HTR-8/SVneo (cell line): ENCODE measurements around the gene DNAH10.
A peak's percentile ranks its signal among the peaks of the same experiment; 100 is the strongest.

Experiments used
- DNase-seq: peaks from one replicate; pipeline ENCODE4 v3.0.0; 2011; ENCODE audit warnings: low spot score, mixed read lengths; ENCODE audit not compliant: insufficient read length
- FAIRE-seq: peaks from 2 replicates; lab custom pipeline; 2011; peaks lifted over from hg19 to GRCh38; lab: Jason Lieb, UNC

Gene DNAH10

DNA sequence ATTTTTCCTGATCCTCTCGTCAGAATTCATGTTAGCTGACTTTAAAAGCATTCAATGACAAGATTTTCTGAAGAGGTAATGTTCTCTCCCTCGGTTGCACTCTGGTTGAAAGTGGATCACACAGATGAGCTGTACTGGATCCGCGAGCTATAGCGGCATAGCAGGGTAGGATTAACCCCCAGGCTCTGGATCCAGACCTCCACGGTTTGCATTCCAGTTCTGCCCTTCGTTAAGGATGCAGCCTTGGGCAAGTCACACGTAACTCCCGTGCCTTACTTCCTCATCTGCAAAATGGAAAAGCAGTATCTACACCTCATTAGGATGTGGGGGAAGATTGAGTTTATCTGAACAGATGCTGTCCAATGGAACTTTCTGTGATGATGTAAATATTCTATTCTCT, 196.8 kb downstream of the DNAH10 start:
- DNase-seq (no peak), FAIRE-seq (no peak)

DNA sequence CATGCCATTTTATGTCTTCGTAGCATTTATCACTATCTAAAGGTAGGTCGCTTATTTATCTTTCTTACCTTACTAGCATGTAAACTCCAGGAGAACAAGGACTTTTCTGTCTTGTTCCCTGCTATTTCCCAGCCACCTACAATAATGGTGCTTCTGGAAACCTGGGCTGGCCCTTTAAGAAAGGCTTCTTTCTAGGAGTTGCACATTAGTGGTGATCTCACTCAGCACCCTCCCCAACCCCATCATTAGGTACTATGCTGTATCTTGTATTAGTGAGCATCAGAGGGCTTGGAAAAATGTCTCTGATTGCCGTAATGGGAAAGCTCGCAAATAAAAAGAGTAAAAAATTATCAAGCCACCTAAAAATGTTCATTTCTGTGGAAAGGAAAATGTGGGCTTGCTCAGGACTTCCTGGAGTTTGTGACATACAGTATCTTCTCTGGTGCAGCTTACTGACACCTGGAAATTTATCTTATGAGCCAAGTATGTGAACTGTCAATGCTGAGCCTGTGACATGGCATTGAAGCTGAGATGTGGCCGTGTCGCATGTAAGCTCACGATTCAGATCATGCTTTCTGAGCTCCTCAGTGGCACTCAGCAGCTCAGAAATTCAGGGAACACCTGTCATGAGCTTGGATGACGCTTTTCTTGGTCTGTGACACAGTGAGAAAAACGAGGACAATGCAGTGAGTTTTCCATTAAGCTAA, 198.1 kb downstream of the DNAH10 start:
- FAIRE-seq, result no peak
- DNase-seq, result no peak

DNA sequence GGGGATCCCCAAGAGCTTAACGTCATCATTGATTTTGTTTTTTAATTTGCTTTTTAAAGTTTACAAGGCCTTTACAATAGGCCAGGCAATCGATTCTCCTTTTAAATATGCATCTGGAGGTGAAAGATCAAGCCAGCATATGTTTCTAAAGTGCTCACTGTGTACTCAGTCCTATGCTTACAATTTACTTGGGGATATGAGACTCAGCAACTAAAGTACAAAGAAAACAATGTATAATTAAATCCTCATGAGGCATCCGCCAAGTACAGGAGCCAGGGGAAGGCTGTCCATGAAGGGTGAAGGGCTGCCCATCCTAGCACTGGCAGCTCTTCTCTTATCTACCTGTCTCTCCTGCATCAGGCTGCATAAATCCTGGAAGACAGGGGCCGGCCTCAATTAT, 198.8 kb downstream of the DNAH10 start:
- DNase-seq (no peak), FAIRE-seq (no peak)

DNA sequence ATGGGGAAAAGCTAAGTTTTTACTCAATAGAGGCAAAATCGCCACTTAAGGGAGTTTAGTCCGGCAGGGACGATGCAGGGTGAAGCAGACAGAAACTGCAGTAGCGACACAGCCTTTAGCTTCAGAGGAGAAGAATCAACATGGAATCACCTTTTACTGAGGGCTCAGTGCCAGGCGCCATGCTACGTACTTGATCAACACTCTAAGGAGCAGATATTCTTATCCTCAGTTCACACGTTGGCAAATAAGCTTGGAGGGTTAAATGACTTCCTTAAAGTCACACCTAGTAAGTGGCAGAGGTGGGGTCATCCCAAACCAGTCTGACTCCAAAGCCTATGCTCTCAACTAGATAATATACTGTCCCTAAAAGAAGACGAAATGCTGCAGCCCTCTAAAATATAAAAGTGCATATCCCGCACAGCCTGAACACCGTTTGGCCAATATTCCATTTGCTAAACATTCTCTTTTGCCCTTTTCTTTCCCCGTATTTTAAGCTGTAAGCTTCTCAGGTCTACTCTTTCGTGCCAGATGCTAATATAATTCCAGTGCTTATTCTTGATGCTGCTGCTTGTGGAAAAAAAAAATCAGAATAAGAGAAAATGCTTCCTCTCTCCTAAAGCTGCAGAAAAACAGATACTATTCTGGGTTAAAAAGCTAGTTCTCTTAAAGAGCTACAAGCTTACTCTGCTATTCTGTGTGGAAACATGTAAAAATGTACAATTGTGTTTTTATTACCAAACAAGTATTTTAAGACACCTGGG, 199.7 kb downstream of the DNAH10 start:
- FAIRE-seq, result no peak
- DNase-seq, result no peak

DNA sequence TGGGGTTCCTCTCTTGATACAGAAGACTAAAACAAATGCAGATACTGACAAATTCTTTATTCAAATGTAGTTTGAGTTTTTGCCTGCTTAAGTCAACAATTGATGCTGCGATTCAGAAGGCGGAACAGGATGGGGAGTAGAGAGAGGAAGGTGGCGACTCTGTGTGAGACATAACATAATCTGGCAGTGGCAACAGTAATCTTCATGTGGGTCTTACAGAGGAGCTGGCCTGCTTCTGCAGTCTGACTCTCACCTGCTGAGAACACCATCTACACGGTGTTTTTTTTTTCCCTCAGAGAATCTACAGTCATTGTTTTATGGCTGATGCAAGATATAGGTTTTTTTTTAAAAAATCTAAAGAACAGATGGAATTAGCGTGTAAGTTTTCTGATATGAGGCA, 200.4 kb downstream of the DNAH10 start:
- FAIRE-seq (no peak), DNase-seq (no peak)

DNA sequence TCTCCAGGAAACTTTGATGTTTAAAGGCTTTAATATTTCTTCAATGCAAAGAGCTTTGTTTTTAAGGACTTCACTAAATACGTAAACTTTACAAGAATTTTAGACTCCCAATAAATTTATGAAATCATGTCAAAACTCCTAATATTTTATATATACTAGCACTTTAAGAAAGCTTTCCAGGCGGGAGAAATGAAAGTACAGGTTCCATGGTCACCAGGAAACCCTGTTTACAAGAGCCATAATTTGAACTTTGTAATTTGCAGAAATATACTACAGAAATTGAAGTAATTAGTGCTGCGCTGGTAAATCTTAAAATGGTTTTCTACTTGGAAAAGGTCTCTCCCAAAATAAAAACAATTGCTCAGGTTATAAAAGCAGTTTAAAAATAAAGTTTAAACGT, 201.7 kb downstream of the DNAH10 start:
- DNase-seq (no peak), FAIRE-seq (no peak)

DNA sequence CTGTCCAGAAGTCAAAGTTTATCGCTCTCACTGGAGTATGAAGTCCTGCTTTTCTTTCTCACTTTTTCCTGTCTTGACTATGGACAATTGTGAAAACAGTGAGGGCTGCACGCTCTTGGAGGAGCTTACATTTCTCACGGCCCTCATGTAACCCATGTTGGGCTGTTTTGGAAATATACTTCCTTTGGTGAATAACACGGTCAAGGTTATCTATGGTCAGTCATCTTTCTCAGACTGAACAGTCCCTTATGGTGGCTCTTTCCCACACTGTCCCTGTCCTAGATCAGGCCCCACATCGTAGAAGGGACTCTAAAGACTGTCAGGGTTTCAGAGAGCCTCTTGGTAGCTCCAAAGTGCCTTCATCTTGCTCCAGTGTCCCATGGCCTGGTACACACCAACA, 203.3 kb downstream of the DNAH10 start:
- FAIRE-seq (no peak), DNase-seq (no peak)

DNA sequence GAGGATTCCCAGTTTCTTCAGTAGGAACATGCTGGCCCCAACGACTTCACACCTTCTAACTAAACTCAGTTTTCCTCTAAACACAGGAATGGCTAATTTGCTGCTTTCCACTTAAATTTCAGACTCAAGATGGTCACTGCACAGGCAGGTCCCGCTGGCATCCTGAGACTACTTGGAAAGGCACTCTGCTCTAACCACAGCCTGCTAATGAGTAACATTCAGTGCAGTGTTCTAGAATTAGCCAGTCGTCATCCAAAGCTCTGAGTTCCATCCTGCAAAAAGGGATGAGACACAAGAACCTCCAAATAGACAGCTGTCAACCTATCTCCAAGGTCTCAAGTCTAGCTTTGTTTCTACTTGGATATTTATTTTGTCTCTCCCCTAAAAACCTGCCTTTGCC, 204.5 kb downstream of the DNAH10 start:
- DNase-seq, result no peak
- FAIRE-seq, result no peak

DNA sequence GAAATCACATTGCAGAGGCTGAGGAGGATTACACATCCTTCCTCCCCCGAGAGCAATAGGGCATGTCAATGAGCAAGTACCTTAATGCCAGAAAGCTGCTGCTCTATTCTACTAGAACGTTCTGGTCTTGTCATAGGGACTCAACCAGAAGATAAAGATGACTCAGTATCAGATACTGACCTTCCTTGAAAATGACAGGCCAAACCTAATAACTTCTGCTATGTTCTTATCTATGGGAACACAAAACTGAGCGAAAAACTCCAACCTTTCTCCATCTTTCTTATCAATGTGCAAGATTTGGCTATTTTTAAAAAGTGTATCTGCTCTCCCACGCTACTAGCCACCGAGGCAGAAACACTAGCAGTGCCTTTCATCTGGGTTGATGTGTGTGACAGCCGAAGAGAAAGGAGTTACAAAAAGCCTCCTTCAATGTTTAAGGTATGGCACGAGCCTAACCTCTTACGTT, 205.1 kb downstream of the DNAH10 start:
- no peak for FAIRE-seq
- DNase-seq, result no peak

DNA sequence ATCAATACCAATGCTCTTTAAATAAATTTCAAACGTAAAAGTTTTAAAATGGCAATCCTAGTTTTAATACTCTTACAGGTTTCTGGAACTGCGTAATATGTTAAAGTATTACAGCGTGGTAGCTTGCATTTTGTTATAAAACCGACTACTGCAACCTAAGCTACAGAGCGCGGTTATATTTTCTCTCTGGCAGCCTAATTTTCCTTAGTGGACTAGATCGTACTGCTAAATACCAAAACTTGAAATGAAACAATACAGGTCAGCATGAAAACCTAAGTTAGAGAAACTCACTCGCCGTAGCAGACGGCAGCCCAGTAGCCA, 209.3 kb downstream of the DNAH10 start:
- FAIRE-seq (no peak), DNase-seq (no peak)

DNA sequence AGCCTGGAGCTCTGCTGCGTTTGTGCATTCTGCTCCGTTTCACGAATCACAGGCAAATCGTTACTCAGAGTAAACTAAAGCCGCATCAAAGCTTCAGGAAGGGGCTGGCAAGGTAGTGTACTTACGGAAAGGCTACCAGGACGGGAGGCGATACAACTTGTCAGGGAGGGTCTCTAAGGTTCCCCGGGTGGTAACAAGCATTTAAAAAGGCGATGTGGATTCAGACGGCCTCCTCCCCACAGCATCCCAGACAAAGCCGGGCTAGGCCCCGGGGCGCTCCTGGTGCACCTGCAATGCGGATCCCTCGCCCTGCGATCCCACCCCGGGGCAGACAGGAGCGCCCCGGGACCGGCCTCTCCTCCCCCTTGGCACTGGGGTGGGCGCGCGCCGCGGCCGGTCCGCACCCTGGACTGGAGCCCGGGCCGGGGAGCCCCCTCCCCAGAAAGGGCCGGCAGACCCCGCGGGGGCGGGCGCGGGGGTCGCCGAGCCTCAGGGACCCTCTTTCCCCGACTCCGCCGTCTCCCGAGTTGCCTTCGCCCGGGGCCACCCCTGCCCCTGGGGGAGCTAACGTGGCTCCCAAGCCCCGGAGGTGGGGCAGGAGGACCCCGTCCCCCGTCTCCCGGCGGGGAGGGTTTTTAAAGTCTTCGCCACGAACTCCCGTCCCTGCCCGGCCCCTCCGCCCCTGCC, 209.8 kb downstream of the DNAH10 start:
- FAIRE-seq (no peak), DNase-seq (peak; percentile 20)

DNA sequence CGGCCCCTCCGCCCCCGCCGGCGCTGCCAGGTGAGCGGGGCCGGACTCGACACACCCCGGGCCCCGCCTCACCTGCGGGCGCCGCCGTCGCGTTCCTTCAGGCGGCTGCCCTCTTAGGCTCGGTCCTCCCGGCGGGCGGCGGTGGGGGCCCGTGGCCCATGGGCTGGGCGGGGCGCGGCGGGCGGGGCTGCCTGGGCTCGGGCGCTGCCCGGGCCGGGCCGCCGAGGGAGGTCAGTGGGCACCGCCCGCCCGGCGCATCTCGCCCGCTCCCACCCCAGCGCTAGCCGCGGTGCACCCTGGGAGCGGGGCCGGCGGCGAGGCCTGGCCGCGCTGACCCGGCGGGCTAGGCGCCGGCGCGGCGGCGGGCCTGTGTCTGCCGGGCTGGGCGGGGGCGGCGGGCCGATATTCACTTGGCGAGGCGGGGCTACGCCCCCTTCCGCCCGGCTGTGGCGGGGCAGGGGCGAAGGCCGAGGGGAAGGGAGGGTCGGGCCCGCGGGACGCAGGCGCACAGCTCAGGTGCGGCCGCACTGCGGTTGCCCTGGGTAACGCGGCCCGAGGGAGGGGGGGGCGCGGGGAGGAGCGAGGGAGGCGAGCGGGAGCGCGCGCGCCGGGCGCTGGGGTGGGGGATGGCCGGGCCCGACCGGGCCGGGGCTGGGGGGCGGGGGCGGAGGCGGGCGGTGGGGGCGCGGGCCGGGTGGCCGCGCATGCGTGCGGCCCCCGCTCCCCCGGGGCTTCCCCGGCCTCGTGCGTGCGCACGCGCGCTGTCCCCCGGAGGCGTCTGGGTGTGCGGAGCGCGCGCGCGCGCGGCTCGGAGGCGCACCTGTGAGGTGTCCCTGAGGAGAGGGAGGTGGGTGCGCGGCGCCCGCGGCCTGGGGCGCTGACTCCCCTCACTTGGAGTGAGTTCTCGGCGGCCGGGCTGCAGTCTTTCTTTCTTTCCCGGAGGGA, 210.6 kb downstream of the DNAH10 start, which contains the start of the genes CCDC92 and ZNF664:
Gene CCDC92, minus strand, starts transcription at position 375 of the 945 bp plus-strand sequence. CDS start 28,526 bp downstream, outside the sequence.
Gene ZNF664, plus strand, starts transcription at position 759 of the 945 bp plus-strand sequence. CDS start 38,930 bp downstream, outside the sequence.
- DNase-seq, result peak; percentile 96
- FAIRE-seq, result peak; percentile 98

DNA sequence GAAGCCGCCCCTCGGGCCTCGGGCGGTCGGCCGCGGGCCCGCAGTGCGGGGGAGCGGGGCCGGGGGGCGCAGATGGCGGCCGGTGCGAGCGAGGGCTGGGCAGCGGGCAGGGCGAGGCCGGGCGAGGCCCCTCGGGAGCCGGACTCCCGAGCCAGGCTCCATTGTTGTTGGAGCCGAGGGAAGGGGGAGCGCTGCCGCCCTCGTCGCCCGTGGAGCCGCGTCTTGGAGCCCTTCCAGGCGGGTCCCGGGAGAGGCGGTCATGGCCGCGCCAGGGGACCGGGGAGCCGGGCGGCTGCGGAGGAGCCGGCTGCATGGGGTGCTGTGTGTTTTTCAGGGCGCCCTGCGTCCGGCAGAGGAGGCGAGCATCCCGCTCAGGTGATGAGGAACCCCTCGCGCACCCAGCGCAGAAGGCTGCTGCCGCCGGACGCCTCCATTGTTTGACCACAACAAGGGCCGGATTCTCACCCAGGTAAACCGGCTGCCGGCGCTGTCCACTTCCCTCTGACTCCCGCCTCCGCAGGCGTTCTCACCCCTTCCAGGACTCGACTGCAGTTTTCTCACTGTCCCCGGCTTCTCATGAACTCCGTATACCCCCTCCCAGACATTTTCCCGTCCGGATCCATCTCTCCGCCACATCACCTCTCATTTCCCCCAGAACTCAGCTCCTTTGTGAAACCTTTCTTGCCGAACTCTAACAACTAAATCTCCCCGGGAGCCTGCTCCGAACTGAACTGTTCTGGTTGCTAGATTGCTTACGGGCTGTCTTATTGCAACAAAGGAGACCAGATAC, 211.6 kb downstream of the DNAH10 start:
- no peak for FAIRE-seq
- DNase-seq, result peak; percentile 12

DNA sequence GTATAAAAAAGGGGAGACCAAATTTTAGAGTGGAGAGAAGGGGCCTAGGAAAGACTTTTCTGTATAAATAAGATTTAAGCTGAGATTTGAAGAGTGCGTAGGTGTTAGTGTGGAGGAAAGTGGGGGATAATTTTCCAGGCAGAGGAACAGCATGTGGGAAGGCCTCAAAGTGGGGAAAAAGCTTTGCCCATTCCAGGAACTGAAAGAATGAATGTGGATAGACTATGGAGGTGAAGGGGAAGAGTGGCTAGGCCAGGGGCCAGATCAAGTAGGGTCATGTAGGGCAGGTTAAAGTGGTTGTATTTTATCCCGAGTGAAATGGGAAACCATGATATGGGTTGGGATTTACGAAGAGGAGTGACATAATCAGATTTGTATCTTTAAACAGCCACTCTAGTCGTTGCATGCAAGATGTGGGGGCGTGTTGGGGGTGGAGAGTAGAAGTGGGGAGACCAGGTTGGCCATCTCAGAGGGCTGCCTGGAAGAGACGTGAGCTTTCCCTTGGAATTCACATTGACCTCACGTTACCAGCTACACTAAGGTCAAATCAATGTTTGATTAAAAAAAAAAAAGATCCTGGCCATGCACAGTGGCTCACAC, 214.2 kb downstream of the DNAH10 start:
- no peak for DNase-seq
- FAIRE-seq, result no peak

DNA sequence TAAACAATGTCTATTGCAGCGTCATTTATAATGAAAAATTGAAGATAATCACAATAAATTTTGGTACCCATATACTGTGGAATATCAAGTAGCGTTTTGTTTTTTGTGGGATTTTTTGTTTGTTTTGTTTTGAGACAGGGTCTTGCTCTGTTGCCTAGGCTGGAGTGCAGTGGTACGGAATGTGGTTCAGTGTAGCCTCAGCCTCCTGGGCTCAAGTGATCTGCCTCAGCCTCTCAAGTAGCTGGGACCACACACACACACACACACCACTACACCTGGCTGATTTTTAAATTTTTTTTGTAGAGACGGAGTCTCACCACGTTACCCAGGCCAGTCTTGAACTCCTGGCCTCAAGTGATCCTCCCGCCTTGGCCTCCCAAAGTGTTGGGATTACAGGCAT, 217.5 kb downstream of the DNAH10 start:
- DNase-seq (no peak), FAIRE-seq (no peak)

DNA sequence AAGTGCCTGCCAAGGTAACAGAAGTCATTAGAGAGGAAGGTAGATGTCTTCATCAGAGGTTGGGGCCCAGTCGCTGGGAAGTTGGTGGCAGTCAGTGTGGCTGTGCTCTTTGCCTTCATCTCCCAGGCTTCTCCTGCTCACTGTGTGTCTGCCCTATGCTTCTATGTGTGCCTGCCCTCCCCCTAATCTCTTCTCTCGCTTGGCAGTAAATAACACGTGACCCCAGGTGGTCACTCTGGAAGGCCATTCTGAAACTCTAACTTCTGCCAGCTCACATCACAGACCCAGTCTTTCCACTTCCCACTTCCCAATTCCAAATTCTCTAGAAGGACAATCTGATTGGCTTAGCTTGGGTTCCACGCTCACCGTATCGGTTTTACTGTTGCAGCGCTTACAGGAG, 220.2 kb downstream of the DNAH10 start:
- FAIRE-seq (no peak), DNase-seq (no peak)

DNA sequence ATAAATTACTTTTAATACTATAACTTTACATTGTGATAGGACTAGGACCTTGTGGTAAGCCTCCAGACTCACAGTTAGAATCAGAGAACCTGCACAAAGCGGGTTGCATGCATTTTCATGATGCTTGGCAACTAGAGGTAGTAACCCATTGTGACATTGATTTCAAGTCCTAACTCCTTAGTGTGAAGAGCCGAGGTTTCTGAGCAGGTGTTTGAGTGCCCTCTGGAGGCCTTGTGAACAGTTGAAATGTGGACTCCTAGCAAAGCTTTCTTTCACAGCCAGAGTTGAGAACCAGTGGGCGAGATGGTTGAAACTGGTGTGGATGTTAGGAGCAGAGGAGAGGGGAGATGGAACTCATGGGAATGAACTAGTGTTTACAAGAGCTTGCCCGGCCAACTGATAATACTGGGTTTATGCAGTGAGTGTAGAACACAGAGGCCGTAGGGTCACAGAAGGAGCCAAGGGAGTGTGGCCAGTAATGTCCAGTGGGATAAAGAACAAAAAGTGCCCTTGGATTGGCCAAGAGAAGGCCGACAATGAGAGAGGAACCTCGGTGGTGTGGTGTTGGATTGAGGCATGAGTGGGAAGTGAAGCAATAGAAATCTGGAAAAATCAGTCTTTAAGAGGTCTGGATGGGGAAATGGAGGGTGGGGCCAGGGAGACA, 221.9 kb downstream of the DNAH10 start:
- DNase-seq, result peak; percentile 32

DNA sequence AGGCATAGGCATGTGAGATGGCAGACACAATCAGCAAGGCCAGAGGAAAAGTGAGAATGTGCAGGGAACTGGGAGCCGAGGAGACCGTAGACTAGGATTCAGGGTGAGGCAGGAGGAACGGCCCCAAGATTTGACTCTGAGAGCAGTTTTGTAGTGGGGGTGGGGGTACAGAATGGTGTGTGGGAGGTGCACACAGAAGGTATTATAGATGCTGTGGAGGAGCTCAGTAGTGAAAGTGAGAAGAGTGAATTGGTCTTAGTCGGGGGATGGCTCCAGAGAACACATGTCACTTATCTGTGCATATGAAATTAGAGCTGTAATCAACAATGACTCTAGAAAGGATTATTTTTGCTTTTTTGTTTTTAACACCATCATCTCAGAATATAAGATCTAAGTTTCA, 222.8 kb downstream of the DNAH10 start:
- DNase-seq, result no peak
- no peak for FAIRE-seq

More for the DNA sequence above, 221.9 kb downstream of the DNAH10 start:
- no peak for FAIRE-seq
